Measurements from ENCODE around the gene PLCL2.

The PLCL2 gene

GRCh38 chr3:16918683-16919025 lies 33.9 kb downstream of the PLCL2 start:
- Histone ChIP-seq H4K20me1 (ENCODE audit: low read depth, low read length) (no peaks in the 10 kb centered on the region), H3K27ac (ENCODE audit: low read depth, low read length) (no peak overlapping the region), H3K9me3 (ENCODE audit: insufficient read depth, low read length) (no peaks in the 10 kb centered on the region), H3K9me2 (replicated peaks; ENCODE audit: insufficient read depth, low read length) (no peaks in the 10 kb centered on the region), H3K9ac (ENCODE audit: low read length) (no peak overlapping the region), H3K4me3 (ENCODE audit: insufficient read depth, low read length, poor library complexity, severe bottlenecking) (no peak overlapping the region), H2AFZ (ENCODE audit: low read depth, low read length, severe bottlenecking) (no peak overlapping the region), H3F3A (ENCODE audit: insufficient read depth) (no peaks in the 10 kb centered on the region), H3K27me3 (ENCODE audit: low read length) (no peaks in the 10 kb centered on the region), H3K4me2 (ENCODE audit: low read depth, low read length, poor library complexity, severe bottlenecking) (no peak overlapping the region), H3K36me3 (ENCODE audit: low read length) (no peaks in the 10 kb centered on the region), H3K79me2 (ENCODE audit: insufficient read depth, low read length) (no peaks in the 10 kb centered on the region; the same call in 1 of the 2 replicates)
- TF ChIP-seq CTCF (IDR thresholded peaks at IDR 0.05; ENCODE audit: insufficient read depth, low read length, poor library complexity, severe bottlenecking) (no peak), EZH2phosphoT487 (conservative IDR thresholded peaks at IDR 0.05; ENCODE audit: low read length) (no peak)

DNA sequence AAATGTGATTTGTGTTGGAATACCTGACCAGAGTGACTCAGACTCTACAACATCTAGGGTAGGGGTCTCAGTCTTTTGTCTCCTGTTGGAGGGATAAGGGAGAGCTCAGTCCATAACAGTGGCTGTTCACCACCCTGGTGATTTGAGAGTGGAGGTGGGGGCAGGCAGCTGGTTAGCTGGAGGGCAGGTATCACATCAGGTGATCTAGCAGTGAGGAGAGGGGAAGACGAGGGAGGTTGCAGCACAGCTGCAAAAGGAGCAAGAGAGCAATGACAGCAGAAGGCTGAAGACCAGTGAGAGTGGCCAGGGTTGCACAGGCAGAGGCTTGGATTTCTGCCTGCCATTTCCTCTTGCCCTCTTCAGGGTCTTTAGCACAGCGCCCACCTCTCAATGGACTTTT lies 38.4 kb downstream of the PLCL2 start:
- Histone ChIP-seq H3K4me3 (ENCODE audit: insufficient read depth, low read length, poor library complexity, severe bottlenecking) (no peak overlapping the region), H2AFZ (ENCODE audit: low read depth, low read length, severe bottlenecking) (no peak overlapping the region), H3K9me2 (replicated peaks; ENCODE audit: insufficient read depth, low read length) (no peaks in the 10 kb centered on the region), H3K27ac (ENCODE audit: low read depth, low read length) (no peak overlapping the region), H3K79me2 (ENCODE audit: insufficient read depth, low read length) (no peaks in the 10 kb centered on the region; the same call in 1 of the 2 replicates), H3K36me3 (ENCODE audit: low read length) (no peaks in the 10 kb centered on the region), H4K20me1 (ENCODE audit: low read depth, low read length) (no peaks in the 10 kb centered on the region), H3F3A (ENCODE audit: insufficient read depth) (no peaks in the 10 kb centered on the region), H3K27me3 (ENCODE audit: low read length) (no peaks in the 10 kb centered on the region), H3K9me3 (ENCODE audit: insufficient read depth, low read length) (no peaks in the 10 kb centered on the region; the same call in 1 of the 2 replicates), H3K4me2 (ENCODE audit: low read depth, low read length, poor library complexity, severe bottlenecking) (no peak overlapping the region), H3K9ac (ENCODE audit: low read length) (no peak overlapping the region)
- TF ChIP-seq CTCF (IDR thresholded peaks at IDR 0.05; ENCODE audit: insufficient read depth, low read length, poor library complexity, severe bottlenecking), result no peak
- TF ChIP-seq EZH2phosphoT487 (conservative IDR thresholded peaks at IDR 0.05; ENCODE audit: low read length), result no peak

DNA sequence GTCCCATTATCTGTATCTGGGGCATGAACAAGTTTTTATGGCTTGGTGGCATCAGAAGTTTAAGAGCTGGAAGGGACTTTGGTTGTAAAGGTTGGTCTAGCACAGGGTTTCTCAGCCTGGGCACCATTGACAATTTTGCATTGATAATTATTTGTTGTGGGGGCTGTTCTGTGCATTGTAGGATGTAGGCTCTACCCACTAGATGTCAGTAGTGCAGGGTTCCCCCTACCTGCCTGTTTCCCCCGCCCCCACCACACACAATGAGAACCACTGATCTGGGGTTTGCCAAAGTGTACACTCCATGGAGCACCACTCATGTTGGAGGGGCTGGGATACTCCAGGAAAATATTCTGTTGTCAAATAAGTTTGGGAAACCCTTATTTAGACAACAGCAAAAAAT lies 42.7 kb downstream of the PLCL2 start:
- no peak overlapping the region for H3K4me2 ChIP-seq (ENCODE audit: low read depth, low read length, poor library complexity, severe bottlenecking)
- H3K79me2 ChIP-seq (ENCODE audit: insufficient read depth, low read length), result no peaks in the 10 kb centered on the region
- H3K4me3 ChIP-seq (ENCODE audit: insufficient read depth, low read length, poor library complexity, severe bottlenecking), result no peak overlapping the region
- no peaks in the 10 kb centered on the region for H3K9me2 ChIP-seq (replicated peaks; ENCODE audit: insufficient read depth, low read length)
- H3K27ac ChIP-seq (ENCODE audit: low read depth, low read length), result no peak overlapping the region
- H3K9ac ChIP-seq (ENCODE audit: low read length), result no peak overlapping the region
- TF ChIP-seq CTCF (IDR thresholded peaks at IDR 0.05; ENCODE audit: insufficient read depth, low read length, poor library complexity, severe bottlenecking), result no peak
- TF ChIP-seq EZH2phosphoT487 (conservative IDR thresholded peaks at IDR 0.05; ENCODE audit: low read length), result no peak
- H3K9me3 ChIP-seq (ENCODE audit: insufficient read depth, low read length), result no peaks in the 10 kb centered on the region; the same call in 1 of the 2 replicates
- no peak overlapping the region for H2AFZ ChIP-seq (ENCODE audit: low read depth, low read length, severe bottlenecking)
- no peaks in the 10 kb centered on the region for H3K36me3 ChIP-seq (ENCODE audit: low read length)
- no peaks in the 10 kb centered on the region for H3K27me3 ChIP-seq (ENCODE audit: low read length)
- H3F3A ChIP-seq (ENCODE audit: insufficient read depth), result no peaks in the 10 kb centered on the region
- no peaks in the 10 kb centered on the region for H4K20me1 ChIP-seq (ENCODE audit: low read depth, low read length)

Data from SU-DHL-6 (cell line).